ENCODE data around the gene KNCN. TPM values are rescaled to one million over a fixed set of nuclear protein-coding genes. Genes with fewer than 3 reads are reported as not detected.

KNCN gene
- total RNA-seq, 1 experiment from 2014 or later = not detected

DNA sequence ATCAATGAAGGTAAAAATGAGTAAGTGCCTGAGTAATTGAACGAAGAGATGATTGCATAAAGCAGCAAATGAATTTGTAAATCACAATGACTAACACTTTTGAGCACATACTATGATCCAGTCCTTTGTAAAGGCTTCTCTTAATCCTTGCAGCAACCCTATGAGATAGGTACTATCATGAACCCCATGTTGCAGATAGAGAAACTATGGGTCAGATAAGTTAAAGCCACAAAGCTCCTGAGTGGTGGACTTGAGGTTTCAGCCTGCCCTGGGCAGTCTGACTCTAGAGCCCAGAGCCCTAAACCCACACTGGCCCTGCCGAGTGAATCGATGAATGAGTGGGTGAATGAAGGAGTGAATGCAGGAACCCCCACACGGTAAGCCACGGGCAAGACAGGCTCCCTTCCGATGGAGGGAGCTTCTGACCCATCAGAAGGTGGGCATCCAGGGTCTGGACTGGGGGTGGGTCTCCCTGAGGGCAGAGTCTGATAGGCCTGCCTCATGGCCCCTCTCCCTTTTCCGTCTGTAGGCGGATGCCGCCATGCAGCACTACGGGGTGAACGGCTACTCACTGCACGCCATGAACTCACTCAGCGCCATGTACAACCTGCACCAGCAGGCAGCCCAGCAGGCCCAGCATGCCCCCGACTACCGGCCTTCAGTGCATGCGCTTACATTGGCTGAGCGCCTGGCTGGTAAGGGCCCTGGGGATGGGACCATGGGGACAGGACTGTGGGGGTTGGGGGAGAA, 44.8 kb downstream of the KNCN start (continued):
- TF ChIP-seq, protein P1, sequence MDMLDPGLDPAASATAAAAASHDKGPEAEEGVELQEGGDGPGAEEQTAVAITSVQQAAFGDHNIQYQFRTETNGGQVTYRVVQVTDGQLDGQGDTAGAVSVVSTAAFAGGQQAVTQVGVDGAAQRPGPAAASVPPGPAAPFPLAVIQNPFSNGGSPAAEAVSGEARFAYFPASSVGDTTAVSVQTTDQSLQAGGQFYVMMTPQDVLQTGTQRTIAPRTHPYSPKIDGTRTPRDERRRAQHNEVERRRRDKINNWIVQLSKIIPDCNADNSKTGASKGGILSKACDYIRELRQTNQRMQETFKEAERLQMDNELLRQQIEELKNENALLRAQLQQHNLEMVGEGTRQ (CRISPR knock-in tag; IDR thresholded peaks at IDR 0.05) = no peak
- no peak for TF ChIP-seq ZNF671 (CRISPR knock-in tag; IDR thresholded peaks at IDR 0.05)

DNA sequence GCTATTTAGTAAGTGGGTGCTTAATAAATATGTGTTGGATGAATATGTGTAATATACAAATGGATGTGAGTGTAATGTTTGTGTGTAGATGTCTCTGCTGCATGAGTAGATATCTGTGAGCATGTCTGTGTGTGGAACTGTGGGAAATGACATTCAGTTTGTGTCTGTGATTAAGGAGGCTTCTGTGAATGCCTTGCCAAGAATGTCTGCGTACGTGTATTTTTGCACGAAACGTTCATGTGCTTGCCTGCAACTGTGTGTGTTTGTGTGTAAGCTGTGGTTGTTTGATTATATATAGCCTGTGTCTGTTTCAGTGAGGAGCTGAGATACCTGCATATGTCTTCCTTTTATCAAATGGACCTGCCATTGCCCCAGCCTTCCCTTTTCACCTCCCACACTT, 48.0 kb downstream of the KNCN start:
- ChIA-PET CTCF (interaction anchor here (1.0 to 1.6 kb wide), 3 partner anchors 14 to 90 kb away, joined by 3 read pairs; no protein-coding TSS in a partner anchor), POLR2A (no interaction called here)
- TF ChIP-seq, protein P2, sequence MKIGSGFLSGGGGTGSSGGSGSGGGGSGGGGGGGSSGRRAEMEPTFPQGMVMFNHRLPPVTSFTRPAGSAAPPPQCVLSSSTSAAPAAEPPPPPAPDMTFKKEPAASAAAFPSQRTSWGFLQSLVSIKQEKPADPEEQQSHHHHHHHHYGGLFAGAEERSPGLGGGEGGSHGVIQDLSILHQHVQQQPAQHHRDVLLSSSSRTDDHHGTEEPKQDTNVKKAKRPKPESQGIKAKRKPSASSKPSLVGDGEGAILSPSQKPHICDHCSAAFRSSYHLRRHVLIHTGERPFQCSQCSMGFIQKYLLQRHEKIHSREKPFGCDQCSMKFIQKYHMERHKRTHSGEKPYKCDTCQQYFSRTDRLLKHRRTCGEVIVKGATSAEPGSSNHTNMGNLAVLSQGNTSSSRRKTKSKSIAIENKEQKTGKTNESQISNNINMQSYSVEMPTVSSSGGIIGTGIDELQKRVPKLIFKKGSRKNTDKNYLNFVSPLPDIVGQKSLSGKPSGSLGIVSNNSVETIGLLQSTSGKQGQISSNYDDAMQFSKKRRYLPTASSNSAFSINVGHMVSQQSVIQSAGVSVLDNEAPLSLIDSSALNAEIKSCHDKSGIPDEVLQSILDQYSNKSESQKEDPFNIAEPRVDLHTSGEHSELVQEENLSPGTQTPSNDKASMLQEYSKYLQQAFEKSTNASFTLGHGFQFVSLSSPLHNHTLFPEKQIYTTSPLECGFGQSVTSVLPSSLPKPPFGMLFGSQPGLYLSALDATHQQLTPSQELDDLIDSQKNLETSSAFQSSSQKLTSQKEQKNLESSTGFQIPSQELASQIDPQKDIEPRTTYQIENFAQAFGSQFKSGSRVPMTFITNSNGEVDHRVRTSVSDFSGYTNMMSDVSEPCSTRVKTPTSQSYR (CRISPR knock-in tag; IDR thresholded peaks at IDR 0.05) = no peak
- H3K9me3 Mint-ChIP-seq = no peaks in the 10 kb centered on the region
- no peak overlapping the region for H3K4me3 Mint-ChIP-seq
- peaks cover 17% of the 10 kb centered on the region for H3K27me3 Mint-ChIP-seq (ENCODE audit: low read depth)
- ATAC-seq (no peak), DNase-seq (ENCODE audit: low spot score) (no peak)
- H3K4me1 Mint-ChIP-seq = peaks cover 16% of the 10 kb centered on the region
- no peak overlapping the region for H3K27ac Mint-ChIP-seq
- no peaks in the 10 kb centered on the region for H3K36me3 Mint-ChIP-seq

DNA sequence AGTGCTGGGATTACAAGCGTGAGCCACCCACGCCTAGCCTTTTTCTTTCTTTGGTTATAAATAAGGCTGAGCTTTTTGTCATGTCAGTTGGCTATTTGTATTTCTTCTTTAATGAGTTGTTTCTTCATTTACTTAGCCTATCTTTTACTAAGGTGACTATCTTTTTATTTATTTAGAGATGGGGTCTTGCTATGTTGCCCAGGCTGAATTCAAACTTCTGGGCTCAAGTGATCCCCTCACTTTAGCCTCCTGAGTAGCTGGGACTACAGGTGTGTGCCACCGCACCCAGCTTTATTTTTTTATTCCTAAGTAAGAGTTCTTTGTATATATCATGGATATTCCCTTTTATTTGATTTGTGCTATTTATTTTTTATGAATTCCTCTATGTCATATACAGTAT, 49.9 kb downstream of the KNCN start:
- Mint-ChIP-seq H3K27ac (no peak overlapping the region), H3K9me3 (no peaks in the 10 kb centered on the region), H3K4me3 (no peak overlapping the region), H3K4me1 (peaks cover 11% of the 10 kb centered on the region), H3K27me3 (ENCODE audit: low read depth) (peaks cover 26% of the 10 kb centered on the region), H3K36me3 (no peaks in the 10 kb centered on the region)
- CTCF ChIA-PET = interaction anchor here (1.5 to 3.0 kb wide), 2 partner anchors 14 to 54 kb away, joined by 4 to 9 read pairs; no protein-coding TSS in a partner anchor
- ATAC-seq (no peak), DNase-seq (ENCODE audit: low spot score) (no peak)
- POLR2A ChIA-PET = interaction anchor here (0.7 to 0.8 kb wide), 2 partner anchors 439 to 1311 kb away, joined by 3 to 6 read pairs; no protein-coding TSS in a partner anchor
- TF ChIP-seq TCF7 (CRISPR knock-in tag; IDR thresholded peaks at IDR 0.05; ENCODE audit: low read depth) (no peak), SMAD3 (CRISPR knock-in tag; IDR thresholded peaks at IDR 0.05; ENCODE audit: borderline replicate concordance) (no peak), FOXP1 (CRISPR knock-in tag; IDR thresholded peaks at IDR 0.05; ENCODE audit: borderline replicate concordance) (no peak)
- TF ChIP-seq, protein P3, sequence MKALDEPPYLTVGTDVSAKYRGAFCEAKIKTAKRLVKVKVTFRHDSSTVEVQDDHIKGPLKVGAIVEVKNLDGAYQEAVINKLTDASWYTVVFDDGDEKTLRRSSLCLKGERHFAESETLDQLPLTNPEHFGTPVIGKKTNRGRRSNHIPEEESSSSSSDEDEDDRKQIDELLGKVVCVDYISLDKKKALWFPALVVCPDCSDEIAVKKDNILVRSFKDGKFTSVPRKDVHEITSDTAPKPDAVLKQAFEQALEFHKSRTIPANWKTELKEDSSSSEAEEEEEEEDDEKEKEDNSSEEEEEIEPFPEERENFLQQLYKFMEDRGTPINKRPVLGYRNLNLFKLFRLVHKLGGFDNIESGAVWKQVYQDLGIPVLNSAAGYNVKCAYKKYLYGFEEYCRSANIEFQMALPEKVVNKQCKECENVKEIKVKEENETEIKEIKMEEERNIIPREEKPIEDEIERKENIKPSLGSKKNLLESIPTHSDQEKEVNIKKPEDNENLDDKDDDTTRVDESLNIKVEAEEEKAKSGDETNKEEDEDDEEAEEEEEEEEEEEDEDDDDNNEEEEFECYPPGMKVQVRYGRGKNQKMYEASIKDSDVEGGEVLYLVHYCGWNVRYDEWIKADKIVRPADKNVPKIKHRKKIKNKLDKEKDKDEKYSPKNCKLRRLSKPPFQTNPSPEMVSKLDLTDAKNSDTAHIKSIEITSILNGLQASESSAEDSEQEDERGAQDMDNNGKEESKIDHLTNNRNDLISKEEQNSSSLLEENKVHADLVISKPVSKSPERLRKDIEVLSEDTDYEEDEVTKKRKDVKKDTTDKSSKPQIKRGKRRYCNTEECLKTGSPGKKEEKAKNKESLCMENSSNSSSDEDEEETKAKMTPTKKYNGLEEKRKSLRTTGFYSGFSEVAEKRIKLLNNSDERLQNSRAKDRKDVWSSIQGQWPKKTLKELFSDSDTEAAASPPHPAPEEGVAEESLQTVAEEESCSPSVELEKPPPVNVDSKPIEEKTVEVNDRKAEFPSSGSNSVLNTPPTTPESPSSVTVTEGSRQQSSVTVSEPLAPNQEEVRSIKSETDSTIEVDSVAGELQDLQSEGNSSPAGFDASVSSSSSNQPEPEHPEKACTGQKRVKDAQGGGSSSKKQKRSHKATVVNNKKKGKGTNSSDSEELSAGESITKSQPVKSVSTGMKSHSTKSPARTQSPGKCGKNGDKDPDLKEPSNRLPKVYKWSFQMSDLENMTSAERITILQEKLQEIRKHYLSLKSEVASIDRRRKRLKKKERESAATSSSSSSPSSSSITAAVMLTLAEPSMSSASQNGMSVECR (CRISPR knock-in tag; IDR thresholded peaks at IDR 0.05; ENCODE audit: borderline replicate concordance) = no peak
- TF ChIP-seq, protein P4, sequence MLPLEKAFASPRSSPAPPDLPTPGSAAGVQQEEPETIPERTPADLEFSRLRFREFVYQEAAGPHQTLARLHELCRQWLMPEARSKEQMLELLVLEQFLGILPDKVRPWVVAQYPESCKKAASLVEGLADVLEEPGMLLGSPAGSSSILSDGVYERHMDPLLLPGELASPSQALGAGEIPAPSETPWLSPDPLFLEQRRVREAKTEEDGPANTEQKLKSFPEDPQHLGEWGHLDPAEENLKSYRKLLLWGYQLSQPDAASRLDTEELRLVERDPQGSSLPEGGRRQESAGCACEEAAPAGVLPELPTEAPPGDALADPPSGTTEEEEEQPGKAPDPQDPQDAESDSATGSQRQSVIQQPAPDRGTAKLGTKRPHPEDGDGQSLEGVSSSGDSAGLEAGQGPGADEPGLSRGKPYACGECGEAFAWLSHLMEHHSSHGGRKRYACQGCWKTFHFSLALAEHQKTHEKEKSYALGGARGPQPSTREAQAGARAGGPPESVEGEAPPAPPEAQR (CRISPR knock-in tag; IDR thresholded peaks at IDR 0.05) = no peak
- TF ChIP-seq, protein P5, sequence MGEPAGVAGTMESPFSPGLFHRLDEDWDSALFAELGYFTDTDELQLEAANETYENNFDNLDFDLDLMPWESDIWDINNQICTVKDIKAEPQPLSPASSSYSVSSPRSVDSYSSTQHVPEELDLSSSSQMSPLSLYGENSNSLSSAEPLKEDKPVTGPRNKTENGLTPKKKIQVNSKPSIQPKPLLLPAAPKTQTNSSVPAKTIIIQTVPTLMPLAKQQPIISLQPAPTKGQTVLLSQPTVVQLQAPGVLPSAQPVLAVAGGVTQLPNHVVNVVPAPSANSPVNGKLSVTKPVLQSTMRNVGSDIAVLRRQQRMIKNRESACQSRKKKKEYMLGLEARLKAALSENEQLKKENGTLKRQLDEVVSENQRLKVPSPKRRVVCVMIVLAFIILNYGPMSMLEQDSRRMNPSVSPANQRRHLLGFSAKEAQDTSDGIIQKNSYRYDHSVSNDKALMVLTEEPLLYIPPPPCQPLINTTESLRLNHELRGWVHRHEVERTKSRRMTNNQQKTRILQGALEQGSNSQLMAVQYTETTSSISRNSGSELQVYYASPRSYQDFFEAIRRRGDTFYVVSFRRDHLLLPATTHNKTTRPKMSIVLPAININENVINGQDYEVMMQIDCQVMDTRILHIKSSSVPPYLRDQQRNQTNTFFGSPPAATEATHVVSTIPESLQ (CRISPR knock-in tag; IDR thresholded peaks at IDR 0.05) = no peak
- TF ChIP-seq, protein P6, sequence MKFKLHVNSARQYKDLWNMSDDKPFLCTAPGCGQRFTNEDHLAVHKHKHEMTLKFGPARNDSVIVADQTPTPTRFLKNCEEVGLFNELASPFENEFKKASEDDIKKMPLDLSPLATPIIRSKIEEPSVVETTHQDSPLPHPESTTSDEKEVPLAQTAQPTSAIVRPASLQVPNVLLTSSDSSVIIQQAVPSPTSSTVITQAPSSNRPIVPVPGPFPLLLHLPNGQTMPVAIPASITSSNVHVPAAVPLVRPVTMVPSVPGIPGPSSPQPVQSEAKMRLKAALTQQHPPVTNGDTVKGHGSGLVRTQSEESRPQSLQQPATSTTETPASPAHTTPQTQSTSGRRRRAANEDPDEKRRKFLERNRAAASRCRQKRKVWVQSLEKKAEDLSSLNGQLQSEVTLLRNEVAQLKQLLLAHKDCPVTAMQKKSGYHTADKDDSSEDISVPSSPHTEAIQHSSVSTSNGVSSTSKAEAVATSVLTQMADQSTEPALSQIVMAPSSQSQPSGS (CRISPR knock-in tag; IDR thresholded peaks at IDR 0.05; ENCODE audit: borderline replicate concordance, low read depth) = no peak
- TF ChIP-seq, protein P7, sequence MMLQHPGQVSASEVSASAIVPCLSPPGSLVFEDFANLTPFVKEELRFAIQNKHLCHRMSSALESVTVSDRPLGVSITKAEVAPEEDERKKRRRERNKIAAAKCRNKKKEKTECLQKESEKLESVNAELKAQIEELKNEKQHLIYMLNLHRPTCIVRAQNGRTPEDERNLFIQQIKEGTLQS (CRISPR knock-in tag; conservative IDR thresholded peaks at IDR 0.05) = no peak
- TF ChIP-seq, protein P8, sequence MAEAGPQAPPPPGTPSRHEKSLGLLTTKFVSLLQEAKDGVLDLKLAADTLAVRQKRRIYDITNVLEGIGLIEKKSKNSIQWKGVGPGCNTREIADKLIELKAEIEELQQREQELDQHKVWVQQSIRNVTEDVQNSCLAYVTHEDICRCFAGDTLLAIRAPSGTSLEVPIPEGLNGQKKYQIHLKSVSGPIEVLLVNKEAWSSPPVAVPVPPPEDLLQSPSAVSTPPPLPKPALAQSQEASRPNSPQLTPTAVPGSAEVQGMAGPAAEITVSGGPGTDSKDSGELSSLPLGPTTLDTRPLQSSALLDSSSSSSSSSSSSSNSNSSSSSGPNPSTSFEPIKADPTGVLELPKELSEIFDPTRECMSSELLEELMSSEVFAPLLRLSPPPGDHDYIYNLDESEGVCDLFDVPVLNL (CRISPR knock-in tag; IDR thresholded peaks at IDR 0.05; ENCODE audit: borderline replicate concordance, low read depth) = no peak
- TF ChIP-seq, protein P9, sequence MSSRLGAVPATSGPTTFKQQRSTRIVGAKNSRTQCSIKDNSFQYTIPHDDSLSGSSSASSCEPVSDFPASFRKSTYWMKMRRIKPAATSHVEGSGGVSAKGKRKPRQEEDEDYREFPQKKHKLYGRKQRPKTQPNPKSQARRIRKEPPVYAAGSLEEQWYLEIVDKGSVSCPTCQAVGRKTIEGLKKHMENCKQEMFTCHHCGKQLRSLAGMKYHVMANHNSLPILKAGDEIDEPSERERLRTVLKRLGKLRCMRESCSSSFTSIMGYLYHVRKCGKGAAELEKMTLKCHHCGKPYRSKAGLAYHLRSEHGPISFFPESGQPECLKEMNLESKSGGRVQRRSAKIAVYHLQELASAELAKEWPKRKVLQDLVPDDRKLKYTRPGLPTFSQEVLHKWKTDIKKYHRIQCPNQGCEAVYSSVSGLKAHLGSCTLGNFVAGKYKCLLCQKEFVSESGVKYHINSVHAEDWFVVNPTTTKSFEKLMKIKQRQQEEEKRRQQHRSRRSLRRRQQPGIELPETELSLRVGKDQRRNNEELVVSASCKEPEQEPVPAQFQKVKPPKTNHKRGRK (CRISPR knock-in tag; IDR thresholded peaks at IDR 0.05; ENCODE audit: borderline replicate concordance) = no peak

All from WTC11 (cell line).